Adrenal gland (tissue), 12 donors: Measurements from ENCODE around the gene ST6GALNAC3. TPM values are rescaled to one million over a fixed set of nuclear protein-coding genes. Genes with fewer than 3 reads are reported as not detected.

Experiments
- DNase-seq, 7 donors: peaks; one replicate each; pipeline ENCODE4 v3.0.0-alpha.2; 2019 to 2020
- H3K27ac ChIP-seq, 5 donors: fragments of 200-600 bp; sonication (generic) in 4 of 5; 1 replicate in 3 of 5; 2 replicates in 2 of 5; pipeline versions ENCODE4 v1.5.1 to v1.8.0; 2016 to 2020; ENCODE audit warnings: mild to moderate bottlenecking in 1 of 5
- H3K27me3 ChIP-seq: fragments of 200-600 bp; 2 replicates; pipeline ENCODE4 v1.8.0; 2021
- H3K36me3 ChIP-seq, 2 donors: fragments of 200-600 bp; replicated peaks in 1 of 2; 1 replicate in 1 of 2; 2 replicates in 1 of 2; pipeline versions ENCODE4 v1.5.1 to v1.8.0; 2018 to 2022
- H3K4me1 ChIP-seq, 2 donors: fragments of 200-600 bp; replicated peaks in 1 of 2; 1 replicate in 1 of 2; 2 replicates in 1 of 2; pipeline versions ENCODE4 v1.5.1 to v1.8.0; 2018 to 2021
- H3K4me3 ChIP-seq, 4 donors: fragments of 200-600 bp; sonication (generic) in 3 of 4; one replicate each; pipeline ENCODE4 v1.5.1; 2016 to 2018
- H3K9me3 ChIP-seq, 3 donors: fragments of 200-600 bp; sonication (generic) in 1 of 3; replicated peaks in 1 of 3; 1 replicate in 2 of 3; 2 replicates in 1 of 3; pipeline versions ENCODE4 v1.5.1 to v1.8.0; 2016 to 2021
- CTCF ChIP-seq, 6 experiments: fragments of 450-650 bp in 4 of 6; fragments of 200-600 bp in 2 of 6; sonication (generic) in 1 of 6; IDR thresholded peaks; 1 replicate in 5 of 6; 2 replicates in 1 of 6; pipeline versions ENCODE4 v1.5.1 to v1.8.0; 2016 to 2021; ENCODE audit warnings: antibody characterized with exemption in 6 of 6, mild to moderate bottlenecking in 2 of 6, moderate library complexity in 1 of 6
- POLR2A ChIP-seq, 2 donors: fragments of 450-650 bp; IDR thresholded peaks; one replicate each; pipeline ENCODE4 v1.6.1; 2017; ENCODE audit warnings: antibody characterized with exemption in 2 of 2, mild to moderate bottlenecking in 2 of 2, moderate library complexity in 1 of 2
- WGBS, 4 donors: extraction: QIAGEN DNeasy Blood & Tissue Kit in 2 of 4; methylation state at CpG; one replicate each; pipeline versions ENCODE4 v1.1.5 to v1.1.7; 2013 to 2017; 5-methylcytosine and 5-hydroxymethylcytosine counted together
- intact Hi-C, 2 donors: fragments of 100-400 bp; cut with DNase I; formaldehyde crosslinking; loops; one replicate each; pipeline versions ENCODE4 v1.14.1 to v1.15.0; 2022 to 2023
- polyA plus RNA-seq, 3 donors: library from polyadenylated mRNA; stranded (reverse); fragments of 200-250 nt in 2 of 3; fragments of 350-450 nt in 1 of 3; fragmentation: Illumina TruSeq in 1 of 3; extraction: RNeasy Lipid Tissue Mini Kit (QIAGEN cat#74804) in 1 of 3; gene quantifications; one replicate each; pipeline ENCODE4 v1.2.3, GENCODE V29; 2013 to 2014
- total RNA-seq, 9 donors: library from RNA; depleted of rRNA in 4 of 9; stranded (reverse); fragments of >200 nt in 4 of 9; fragments of 120-200 nt in 1 of 9; fragmentation: NEBNext Ultra II Directional in 1 of 9; extraction: Animal tissue kit (Norgen Biotek cat#: 25700) in 1 of 9; gene quantifications; one replicate each; pipeline versions ENCODE4 v1.1.0 to v1.2.4, GENCODE V29; 2013 to 2023
- donor health status: healthy with polysubstance abuse.
- donor health status: Bipolar disorder and iron deficiency.
- donor health status: DM: yes; HTN: yes; CAD: no.
- donor health status: DM: no; HTN: no; CAD: no.
- donor health status: DM: no; HTN: no; CAD: no.
- donor health status: DM: yes; HTN: yes; CAD: no.

Gene ST6GALNAC3
- total and polyA plus RNA-seq, 12 donors = 1.4 to 11.5 (median 5.9) TPM

DNA sequence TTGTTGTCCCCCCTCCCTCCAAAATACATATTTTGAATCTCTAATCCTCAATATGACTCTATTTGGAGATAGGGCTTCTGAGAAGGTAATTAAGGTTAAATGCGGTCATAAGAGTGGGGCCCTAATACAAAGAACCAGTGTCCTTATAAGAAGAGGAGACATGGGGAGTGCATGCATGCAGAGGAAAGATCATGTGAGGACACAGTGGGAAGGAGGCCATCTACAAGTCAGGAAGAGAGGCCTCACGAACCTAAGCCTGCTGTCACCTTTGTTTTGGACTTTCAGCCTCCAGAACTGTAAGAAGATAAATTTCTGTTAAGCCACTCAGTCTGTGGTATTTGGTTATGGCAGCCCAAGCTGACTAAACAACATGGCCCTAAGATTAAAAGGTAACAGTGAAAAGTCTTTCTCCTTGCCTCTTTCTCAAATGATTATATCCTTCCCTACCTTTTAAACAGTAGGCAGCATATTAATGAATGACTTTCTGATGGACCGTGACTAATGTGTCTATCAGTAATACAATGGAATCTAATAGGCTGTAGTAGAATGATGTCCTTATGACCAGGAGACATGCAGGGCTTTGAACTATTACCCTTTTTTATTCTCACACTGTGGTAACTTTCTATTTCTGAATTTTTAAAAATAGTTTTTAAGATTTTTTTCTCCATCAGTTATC, 40.6 kb upstream of the ST6GALNAC3 start:
- intact Hi-C loops = no loop called here
- Histone ChIP-seq H3K4me3 (no peak overlapping the region), H3K27me3 (no peaks in the 10 kb centered on the region), H3K4me1 (no peaks in the 10 kb centered on the region), H3K36me3 (no peaks in the 10 kb centered on the region), H3K27ac (no peak overlapping the region), H3K9me3 (no peaks in the 10 kb centered on the region)
- DNase-seq = no peak
- WGBS, 4 donors = 71 to 93% (median 87%) methylated on average over 3 of the region's 3 CpGs
- TF ChIP-seq POLR2A (IDR thresholded peaks at IDR 0.05) = no peak

DNA sequence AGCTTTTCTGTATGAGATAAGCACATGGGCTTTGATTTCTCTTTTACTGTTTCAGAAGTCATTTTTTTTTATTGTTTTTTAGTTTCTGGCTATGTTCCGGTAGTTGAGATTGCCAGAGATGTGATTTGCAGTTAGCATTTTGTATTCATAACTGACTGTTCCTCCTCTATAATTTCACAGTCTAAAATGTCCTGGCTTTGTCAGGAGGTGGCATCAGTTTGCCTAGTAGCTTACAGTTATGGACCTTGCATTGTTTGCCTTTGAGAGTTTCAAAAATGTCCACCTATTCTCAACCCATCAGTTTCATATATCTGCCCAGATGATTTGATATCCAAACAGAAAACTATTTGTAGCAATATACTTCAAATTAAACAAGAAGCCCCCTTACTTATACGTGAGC, 39.5 kb upstream of the ST6GALNAC3 start:
- no peak overlapping the region for H3K4me3 ChIP-seq
- WGBS, 4 donors = 34 to 64% (median 53%) methylated on average over 2 of the region's 2 CpGs

DNA sequence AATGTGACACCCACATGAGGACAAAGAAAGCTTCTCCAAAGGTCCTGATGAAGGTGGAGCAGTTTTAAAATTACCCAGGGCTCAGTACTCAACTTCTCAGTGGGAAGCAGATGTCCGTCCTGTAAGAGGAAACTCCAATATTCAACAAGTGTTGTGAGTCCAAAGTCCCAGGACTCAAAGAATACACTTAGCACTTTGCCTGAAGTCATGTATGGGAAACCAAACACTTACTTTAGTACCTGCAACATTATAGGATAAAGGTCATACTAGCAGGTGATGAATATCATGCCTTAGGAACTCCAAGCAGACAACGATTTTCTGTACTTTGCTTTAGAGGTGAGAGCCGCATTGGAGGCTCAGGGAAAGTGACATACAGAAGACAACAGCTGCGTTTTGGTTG, 37.2 kb upstream of the ST6GALNAC3 start:
- TF ChIP-seq CTCF (IDR thresholded peaks at IDR 0.05) (no peak), POLR2A (IDR thresholded peaks at IDR 0.05) (no peak)
- no peak overlapping the region for H3K27ac ChIP-seq
- H3K9me3 ChIP-seq = no peaks in the 10 kb centered on the region
- H3K4me1 ChIP-seq = no peaks in the 10 kb centered on the region
- intact Hi-C loops = no loop called here
- no peak for DNase-seq
- H3K36me3 ChIP-seq = no peaks in the 10 kb centered on the region
- 55 to 65% (median 58%) methylated on average over 4 of the region's 4 CpGs for WGBS, 4 donors
- H3K4me3 ChIP-seq = no peak overlapping the region
- no peaks in the 10 kb centered on the region for H3K27me3 ChIP-seq

More for the DNA sequence above, 39.5 kb upstream of the ST6GALNAC3 start:
- Histone ChIP-seq H3K9me3 (no peaks in the 10 kb centered on the region), H3K27ac (no peak overlapping the region), H3K4me1 (no peaks in the 10 kb centered on the region), H3K27me3 (no peaks in the 10 kb centered on the region), H3K36me3 (no peaks in the 10 kb centered on the region)
- no peak for TF ChIP-seq POLR2A (IDR thresholded peaks at IDR 0.05)
- peak in 3 of 6 experiments; percentile 9 to 40 (median 22) for TF ChIP-seq CTCF (IDR thresholded peaks at IDR 0.05)
- intact Hi-C loops = no loop called here
- no peak for DNase-seq

GRCh38 chr1:76038287-76039004, 36.1 kb upstream of the ST6GALNAC3 start:
- no peaks in the 10 kb centered on the region for H3K36me3 ChIP-seq
- H3K27ac ChIP-seq = no peak overlapping the region
- H3K4me3 ChIP-seq = no peak overlapping the region
- H3K27me3 ChIP-seq = no peaks in the 10 kb centered on the region
- no peaks in the 10 kb centered on the region for H3K9me3 ChIP-seq
- H3K4me1 ChIP-seq = no peaks in the 10 kb centered on the region
- no peak for TF ChIP-seq CTCF (IDR thresholded peaks at IDR 0.05)
- no peak for TF ChIP-seq POLR2A (IDR thresholded peaks at IDR 0.05)
- intact Hi-C loops = no loop called here
- 56 to 73% (median 67%) methylated on average over 3 of the region's 3 CpGs for WGBS, 4 donors
- DNase-seq = no peak
